GM15510 (cell line): ENCODE measurements around the gene PAEP.

Source experiments
- POLR2A ChIP-seq: IDR thresholded peaks from 3 replicates; pipeline ENCODE4 v1.6.1; 2011; ENCODE audit warnings: borderline replicate concordance; ENCODE audit not compliant: insufficient read length; ENCODE audit errors: extremely low read depth

The PAEP gene

DNA sequence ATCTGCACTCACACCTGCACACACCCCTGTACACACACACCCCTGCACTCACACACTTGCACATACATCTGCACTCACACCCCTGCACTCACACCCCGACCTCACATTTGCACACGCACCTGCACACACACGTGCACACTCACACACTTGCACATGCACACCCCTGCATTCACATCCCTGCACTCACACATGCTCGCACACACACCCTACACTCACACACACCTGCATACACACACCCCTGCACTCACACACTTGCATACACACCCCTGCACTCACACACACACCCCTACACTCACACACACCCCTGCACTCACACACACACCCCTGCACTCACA is 50.3 kb downstream of the PAEP start:
- TF ChIP-seq POLR2A = no peak

DNA sequence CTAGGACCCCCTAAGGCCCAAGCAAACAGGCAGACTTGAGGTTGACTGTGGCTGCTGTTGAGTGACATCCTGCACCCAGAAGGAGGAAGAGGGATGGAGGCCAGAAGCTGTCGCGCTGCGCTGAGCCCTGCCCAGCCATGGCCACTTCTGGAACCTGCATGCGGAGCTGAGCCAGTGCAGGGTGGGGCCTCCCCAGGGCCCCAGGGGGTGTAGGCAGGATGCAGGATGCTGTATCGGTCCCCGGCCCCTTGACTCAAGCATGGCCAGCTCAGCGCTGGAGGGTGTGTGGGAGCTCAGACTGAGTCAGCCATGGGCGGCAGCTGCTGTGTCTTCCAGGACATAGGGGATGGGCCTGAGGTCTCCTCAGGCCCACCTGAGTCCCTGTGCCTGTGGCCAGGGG is 50.9 kb downstream of the PAEP start:
- no peak for TF ChIP-seq POLR2A

DNA sequence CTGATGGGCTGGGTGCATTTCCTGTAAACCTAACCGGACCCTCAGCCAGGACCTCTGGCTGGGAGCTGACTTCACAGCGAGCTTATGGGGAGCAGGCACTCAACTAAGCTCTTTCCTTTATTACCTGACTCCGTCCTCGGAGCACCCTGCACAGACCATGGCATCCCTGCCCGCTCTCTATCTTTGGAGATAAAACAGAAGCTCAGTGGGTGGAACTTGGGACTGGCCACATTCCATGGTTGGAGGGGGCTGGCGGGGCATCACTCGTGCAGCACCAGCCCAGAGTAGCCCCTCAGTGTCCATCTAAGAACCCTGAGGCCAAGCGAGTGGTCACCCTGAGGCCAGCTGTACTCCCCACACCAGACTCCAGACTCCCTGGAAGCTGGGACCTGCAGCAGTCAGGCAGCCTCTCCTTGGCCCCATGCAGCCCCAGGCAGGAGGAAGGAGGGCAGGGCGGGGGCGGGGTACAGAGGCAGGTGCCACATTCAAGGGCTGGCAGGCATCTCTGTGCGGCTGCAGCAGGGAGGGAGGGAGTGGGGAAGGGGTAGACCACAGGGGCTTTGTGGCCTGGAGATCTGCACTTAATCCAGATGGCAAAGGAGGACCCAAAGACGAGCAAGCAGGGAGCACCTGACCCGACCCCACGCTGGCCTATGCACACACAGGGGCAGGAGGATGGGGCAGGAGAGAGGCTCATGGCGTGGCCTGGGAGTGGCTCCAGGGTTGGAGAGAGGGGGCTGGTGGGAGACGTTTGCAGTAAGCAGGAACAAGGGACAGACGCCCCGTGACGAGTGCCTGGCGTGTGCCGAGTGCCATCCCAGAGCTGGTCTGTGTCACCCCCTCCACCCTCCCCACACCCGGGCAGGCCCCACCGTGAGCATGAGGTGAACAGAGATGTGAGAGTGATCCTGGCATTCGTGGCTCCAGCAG is 51.7 kb downstream of the PAEP start:
- no peak for TF ChIP-seq POLR2A

DNA sequence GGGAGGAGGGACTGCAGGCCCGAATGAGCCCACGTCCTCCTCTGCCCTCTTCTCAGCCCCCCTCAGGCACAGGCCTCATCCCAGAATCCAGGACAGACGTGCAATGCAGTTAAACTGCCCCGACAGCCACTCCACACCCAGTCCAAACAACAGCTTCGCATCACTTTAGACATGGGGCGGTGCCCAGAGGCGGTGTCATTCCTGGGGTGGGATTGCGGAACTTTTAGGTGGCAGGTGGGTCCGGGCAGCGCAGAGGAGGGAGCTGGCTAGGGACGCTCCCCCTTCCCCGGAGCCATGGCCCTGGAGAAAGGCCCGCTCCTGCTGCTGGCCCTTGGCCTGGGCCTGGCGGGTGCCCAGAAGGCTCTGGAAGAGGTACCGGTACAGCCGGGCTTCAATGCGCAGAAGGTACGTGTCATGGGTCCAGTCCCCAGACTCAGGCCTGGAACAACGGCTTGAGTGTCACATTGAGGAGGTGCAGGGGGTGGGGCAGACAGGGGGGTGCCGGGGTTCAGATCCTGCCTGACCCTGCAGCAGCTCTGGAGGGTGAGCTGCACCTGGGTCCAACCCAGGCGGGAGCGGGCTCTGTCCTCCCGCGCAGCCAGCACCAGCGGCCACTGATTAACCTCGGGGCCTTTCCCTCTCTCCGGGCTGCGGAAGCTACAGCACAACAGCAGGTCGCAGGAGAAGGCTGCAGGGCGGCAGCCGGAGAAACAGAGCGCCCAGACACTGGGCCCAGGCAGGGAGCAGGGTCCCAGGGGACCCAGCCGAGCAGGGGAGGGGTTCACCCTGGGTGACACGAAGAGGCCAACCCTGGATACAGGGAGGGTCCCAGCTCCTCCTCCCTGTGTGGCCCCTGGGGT is 52.6 kb downstream of the PAEP start:
- no peak for TF ChIP-seq POLR2A

DNA sequence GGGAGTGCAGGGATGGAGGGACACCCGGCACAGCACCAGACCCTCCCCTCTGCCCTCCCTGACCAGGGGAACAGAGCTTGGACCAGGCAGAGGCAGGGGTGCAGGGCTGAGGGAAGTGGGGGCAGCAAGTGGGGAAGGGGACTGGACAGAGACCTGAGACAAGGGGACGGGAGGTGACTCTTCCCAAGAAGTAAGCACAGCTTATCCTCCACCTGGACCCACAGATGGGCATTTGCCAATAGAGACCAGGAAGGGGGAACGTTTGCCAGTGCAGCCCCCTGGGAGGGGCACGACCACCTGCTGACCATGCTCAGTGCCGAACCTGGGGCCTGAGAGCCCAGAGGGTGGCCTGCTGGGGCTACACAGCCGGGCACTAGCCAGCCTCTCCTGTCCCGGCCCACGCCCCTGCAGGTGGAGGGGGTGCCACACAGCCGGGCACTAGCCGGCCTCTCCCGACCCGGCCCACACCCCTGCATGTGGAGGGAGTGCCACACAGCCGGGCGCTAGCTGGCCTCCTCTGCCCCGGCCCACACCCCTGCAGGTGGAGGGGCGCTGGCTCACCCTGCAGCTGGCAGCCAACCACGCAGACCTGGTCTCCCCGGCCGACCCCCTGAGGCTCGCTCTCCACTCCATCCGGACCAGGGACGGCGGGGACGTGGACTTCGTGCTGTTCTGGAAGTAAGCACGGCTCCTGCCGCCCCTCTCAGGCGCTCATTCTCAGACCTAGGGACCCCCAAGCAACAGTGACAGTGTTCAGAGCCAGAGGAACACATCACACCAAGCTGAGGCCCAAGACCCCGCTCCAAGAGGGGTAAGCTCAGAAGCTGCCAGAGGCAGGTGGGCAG is 53.5 kb downstream of the PAEP start:
- TF ChIP-seq POLR2A = no peak

- TF ChIP-seq POLR2A = no peak
Measured at GRCh38 chr9:135615666-135616618, 54.4 kb downstream of the PAEP start.
